Endodermal cell (in vitro differentiated cells): ENCODE results near the gene CCDC171. TPM values are rescaled to one million over a fixed set of nuclear protein-coding genes. Genes with fewer than 3 reads are reported as not detected.
A peak's percentile ranks its signal among the peaks of the same experiment; 100 is the strongest.

Experiments used
- DNase-seq: peaks from one replicate; pipeline ENCODE4 v3.0.0-alpha.2; 2017
- H3K27ac ChIP-seq: 2 replicates; pipeline ENCODE4 v1.5.1; 2013; ENCODE audit warnings: mild to moderate bottlenecking, low read depth, low read length, moderate library complexity
- H3K27me3 ChIP-seq: 2 replicates; pipeline ENCODE4 v1.6.1; 2013; ENCODE audit warnings: mild to moderate bottlenecking, low read length, moderate library complexity; ENCODE audit not compliant: insufficient read depth, control insufficient read depth, poor library complexity, severe bottlenecking
- H3K36me3 ChIP-seq: 2 replicates; pipeline ENCODE4 v1.7.0; 2013; ENCODE audit warnings: mild to moderate bottlenecking, low read length, moderate library complexity; ENCODE audit not compliant: control insufficient read depth, insufficient read depth
- H3K4me1 ChIP-seq: one replicate; pipeline ENCODE4 v1.7.0; 2013; ENCODE audit warnings: low read length; ENCODE audit not compliant: control insufficient read depth, insufficient read depth
- H3K4me3 ChIP-seq: 2 replicates; pipeline ENCODE4 v1.5.1; 2013; ENCODE audit warnings: mild to moderate bottlenecking, low read length, moderate library complexity
- H3K9ac ChIP-seq: 2 replicates; pipeline ENCODE4 v1.6.1; 2013; ENCODE audit warnings: mild to moderate bottlenecking, low read length, moderate library complexity; ENCODE audit not compliant: poor library complexity, severe bottlenecking; ENCODE audit errors: extremely low read depth
- H3K9me3 ChIP-seq: 2 replicates; pipeline ENCODE4 v1.6.1; 2013; ENCODE audit warnings: mild to moderate bottlenecking, low read length, moderate library complexity; ENCODE audit not compliant: control insufficient read depth
- H3K27ac Mint-ChIP-seq: 2 replicates; pipeline ENCODE4 v1.8.0; 2020; ENCODE audit warnings: mixed read lengths
- H3K27me3 Mint-ChIP-seq: 2 replicates; pipeline ENCODE4 v1.8.0; 2021; ENCODE audit warnings: mild to moderate bottlenecking, mixed read lengths; ENCODE audit not compliant: insufficient read depth
- H3K36me3 Mint-ChIP-seq: 2 replicates; pipeline ENCODE4 v1.8.0; 2020; ENCODE audit warnings: low read depth, mixed read lengths
- H3K4me1 Mint-ChIP-seq: 2 replicates; pipeline ENCODE4 v1.8.0; 2020; ENCODE audit warnings: mixed read lengths
- H3K4me3 Mint-ChIP-seq: 2 replicates; pipeline ENCODE4 v1.8.0; 2020; ENCODE audit warnings: mild to moderate bottlenecking, moderate library complexity, mixed read lengths
- H3K9me3 Mint-ChIP-seq: 2 replicates; pipeline ENCODE4 v1.8.0; 2020; ENCODE audit warnings: mild to moderate bottlenecking, mixed read lengths
- WGBS, 2 experiments: methylation state at CpG; one replicate each; pipeline versions ENCODE4 v1.1.5 to v1.1.7; 2013; ENCODE audit warnings: missing lambda C conversion rate in 2 of 2, mixed read lengths in 1 of 2; ENCODE audit not compliant: insufficient coverage in 1 of 2, insufficient read length in 1 of 2; 5-methylcytosine and 5-hydroxymethylcytosine counted together
- total RNA-seq, 2 donors: library from RNA; stranded (reverse); fragmentation: NEBNext Ultra II Directional in 1 of 2; extraction: Animal tissue kit (Norgen Biotek cat#: 25700) in 1 of 2; gene quantifications; 2 replicates in 1 of 2; 3 replicates in 1 of 2; pipeline ENCODE4 v1.2.1, GENCODE V29; 2021
- TF ChIP-seq, protein P1 (sequence below): fragments of 200-600 bp; sonication (generic); conservative IDR thresholded peaks from 2 replicates; pipeline ENCODE4 v1.5.0; 2021; ENCODE audit warnings: antibody characterized with exemption, mild to moderate bottlenecking

CCDC171 gene
- total RNA-seq, 2 donors from 2014 or later = 6.3 to 6.8 TPM

DNA sequence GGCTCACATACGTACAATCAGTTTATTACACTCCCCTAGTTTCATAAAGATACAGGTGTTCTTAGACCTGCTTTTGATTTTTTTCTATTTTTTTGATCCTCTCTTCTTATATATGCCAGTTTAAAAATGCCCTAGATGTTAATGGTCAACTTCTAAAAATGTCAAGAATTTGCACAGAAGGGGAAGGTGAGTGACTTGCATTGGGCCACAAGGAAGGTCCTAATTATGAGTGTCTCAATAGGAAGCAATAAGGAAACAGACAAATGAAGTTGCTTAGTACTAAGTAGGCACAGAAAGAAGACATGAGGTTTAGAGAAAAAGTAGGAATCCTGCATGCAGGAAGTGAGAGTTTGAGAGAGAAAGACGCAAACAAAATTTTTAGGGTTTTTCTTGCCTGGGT is 3.2 kb upstream of the CCDC171 start:
- H3K9me3 ChIP-seq = no peaks in the 10 kb centered on the region
- Mint-ChIP-seq H3K27ac (no peak overlapping the region), H3K9me3 (no peaks in the 10 kb centered on the region), H3K36me3 (no peaks in the 10 kb centered on the region), H3K4me3 (no peak overlapping the region), H3K4me1 (peaks cover 16% of the 10 kb centered on the region), H3K27me3 (no peaks in the 10 kb centered on the region)
- H3K9ac ChIP-seq = no peak overlapping the region
- H3K36me3 ChIP-seq = no peaks in the 10 kb centered on the region
- peaks cover 3% of the 10 kb centered on the region for H3K4me1 ChIP-seq
- no peak overlapping the region for H3K27ac ChIP-seq
- 94 to 100% methylated on average over 1 to 2 of the region's 2 CpGs for WGBS, 2 experiments
- no peaks in the 10 kb centered on the region for H3K27me3 ChIP-seq
- TF ChIP-seq, protein P1, sequence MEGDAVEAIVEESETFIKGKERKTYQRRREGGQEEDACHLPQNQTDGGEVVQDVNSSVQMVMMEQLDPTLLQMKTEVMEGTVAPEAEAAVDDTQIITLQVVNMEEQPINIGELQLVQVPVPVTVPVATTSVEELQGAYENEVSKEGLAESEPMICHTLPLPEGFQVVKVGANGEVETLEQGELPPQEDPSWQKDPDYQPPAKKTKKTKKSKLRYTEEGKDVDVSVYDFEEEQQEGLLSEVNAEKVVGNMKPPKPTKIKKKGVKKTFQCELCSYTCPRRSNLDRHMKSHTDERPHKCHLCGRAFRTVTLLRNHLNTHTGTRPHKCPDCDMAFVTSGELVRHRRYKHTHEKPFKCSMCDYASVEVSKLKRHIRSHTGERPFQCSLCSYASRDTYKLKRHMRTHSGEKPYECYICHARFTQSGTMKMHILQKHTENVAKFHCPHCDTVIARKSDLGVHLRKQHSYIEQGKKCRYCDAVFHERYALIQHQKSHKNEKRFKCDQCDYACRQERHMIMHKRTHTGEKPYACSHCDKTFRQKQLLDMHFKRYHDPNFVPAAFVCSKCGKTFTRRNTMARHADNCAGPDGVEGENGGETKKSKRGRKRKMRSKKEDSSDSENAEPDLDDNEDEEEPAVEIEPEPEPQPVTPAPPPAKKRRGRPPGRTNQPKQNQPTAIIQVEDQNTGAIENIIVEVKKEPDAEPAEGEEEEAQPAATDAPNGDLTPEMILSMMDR = no peak
- DNase-seq = no peak
- H3K4me3 ChIP-seq = no peak overlapping the region

DNA sequence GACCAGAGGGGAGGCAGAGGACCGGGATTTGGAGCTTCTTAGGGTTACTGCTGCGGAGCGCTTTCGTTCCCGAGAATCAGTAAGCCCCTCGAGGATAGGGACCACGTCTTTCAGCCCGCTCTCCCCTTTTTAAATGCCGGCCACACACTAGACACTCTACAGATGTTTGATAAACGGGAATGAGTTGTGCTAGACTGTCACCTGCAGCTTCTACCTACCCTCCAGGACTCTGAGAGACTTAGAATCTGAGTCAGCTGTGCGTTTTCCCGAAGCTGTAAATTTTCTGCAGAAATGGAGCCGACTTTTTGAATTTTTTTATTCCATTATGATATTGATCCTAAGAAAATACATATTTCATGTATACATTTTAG is 670 bp downstream of the CCDC171 start:
- Histone ChIP-seq H3K4me3 (peak overlapping the region; percentile 91), H3K27ac (peak overlapping the region; percentile 99), H3K9me3 (no peaks in the 10 kb centered on the region), H3K4me1 (peaks cover 3% of the 10 kb centered on the region), H3K27me3 (no peaks in the 10 kb centered on the region), H3K36me3 (no peaks in the 10 kb centered on the region), H3K9ac (peak overlapping the region; percentile 97)
- peak overlapping the region; percentile 84 for H3K4me3 Mint-ChIP-seq
- no peak for DNase-seq
- TF ChIP-seq, protein P1 = no peak
- H3K36me3 Mint-ChIP-seq = no peaks in the 10 kb centered on the region
- WGBS, 2 experiments = 0 to 4% methylated on average over 5 to 13 of the region's 13 CpGs
- H3K9me3 Mint-ChIP-seq = peaks cover 5% of the 10 kb centered on the region
- H3K4me1 Mint-ChIP-seq = peaks cover 19% of the 10 kb centered on the region
- peaks cover 11% of the 10 kb centered on the region for H3K27me3 Mint-ChIP-seq
- H3K27ac Mint-ChIP-seq = peak overlapping the region; percentile 99

- H3K4me3 Mint-ChIP-seq = no peak overlapping the region
- Histone ChIP-seq H3K4me3 (no peak overlapping the region), H3K9me3 (no peaks in the 10 kb centered on the region), H3K4me1 (no peaks in the 10 kb centered on the region), H3K27ac (no peak overlapping the region), H3K27me3 (no peaks in the 10 kb centered on the region), H3K36me3 (no peaks in the 10 kb centered on the region), H3K9ac (no peak overlapping the region)
- TF ChIP-seq, protein P1 = no peak
- no peaks in the 10 kb centered on the region for H3K27me3 Mint-ChIP-seq
- DNase-seq = no peak
- H3K27ac Mint-ChIP-seq = no peak overlapping the region
- no peaks in the 10 kb centered on the region for H3K4me1 Mint-ChIP-seq
- WGBS, 2 experiments = 88% methylated on average over 1 to 2 of the region's 2 CpGs
- peaks cover 12% of the 10 kb centered on the region for H3K36me3 Mint-ChIP-seq
- H3K9me3 Mint-ChIP-seq = peaks cover 5% of the 10 kb centered on the region
Observed at GRCh38 chr9:15570769-15571168, 17.9 kb downstream of the CCDC171 start.
